Prostate gland (tissue), 2 donors: ENCODE data around the gene SLC10A3. TPM values are rescaled to one million over a fixed set of nuclear protein-coding genes. Genes with fewer than 3 reads are reported as not detected.
"Not testable (repeated sequence)": the region's sequence is repeated elsewhere in the genome, so short reads cannot be mapped to it uniquely, and the experiment has no call there.

ENCODE experiments used
- DNase-seq: peaks from one replicate; pipeline ENCODE4 v3.0.0-alpha.2; 2019; ENCODE audit warnings: low spot score
- H3K27ac ChIP-seq, 2 donors: fragments of 200-600 bp; sonication (generic); 2 replicates each; pipeline ENCODE4 v1.5.1; 2017 to 2019
- H3K27me3 ChIP-seq: fragments of 200-600 bp; sonication (generic); replicated peaks from 2 replicates; pipeline ENCODE4 v1.5.1; 2019; ENCODE audit not compliant: insufficient read depth
- H3K36me3 ChIP-seq, 2 donors: fragments of 200-600 bp; sonication (generic); 1 replicate in 1 of 2; 2 replicates in 1 of 2; pipeline versions ENCODE4 v1.5.1 to v1.8.1; 2017 to 2019
- H3K4me1 ChIP-seq: fragments of 200-600 bp; sonication (generic); replicated peaks from 2 replicates; pipeline ENCODE4 v1.5.1; 2019
- H3K4me3 ChIP-seq, 2 donors: fragments of 200-600 bp; sonication (generic); 2 replicates each; pipeline ENCODE4 v1.5.1; 2017 to 2019
- H3K9me3 ChIP-seq: fragments of 200-600 bp; sonication (generic); 2 replicates; pipeline ENCODE4 v1.5.1; 2017
- POLR2A ChIP-seq: fragments of 450-650 bp; IDR thresholded peaks from one replicate; pipeline ENCODE4 v1.6.1; 2016; ENCODE audit warnings: antibody characterized with exemption, mild to moderate bottlenecking
- POLR2AphosphoS5 ChIP-seq: sonication (generic); formaldehyde crosslinking; IDR thresholded peaks from one replicate; pipeline ENCODE4 v1.6.1; 2017; ENCODE audit warnings: antibody characterized with exemption
- whole genome bisulfite sequencing: methylation state at CpG from one replicate; pipeline ENCODE4 v1.1.5; 2018; 5-methylcytosine and 5-hydroxymethylcytosine counted together
- intact Hi-C: fragments of 100-400 bp; cut with DNase I; formaldehyde crosslinking; loops from one replicate; pipeline ENCODE4 v1.14.2; 2022
- total RNA-seq, 2 donors: library from RNA; depleted of rRNA; stranded (reverse); fragments of >200 nt; gene quantifications; one replicate each; pipeline ENCODE4 v1.1.0, GENCODE V29; 2016
- TF ChIP-seq, protein P1 (sequence below), 4 experiments: fragments of 200-600 bp in 2 of 4; fragments of 450-650 bp in 2 of 4; sonication (generic) in 2 of 4; IDR thresholded peaks; 1 replicate in 3 of 4; 2 replicates in 1 of 4; pipeline ENCODE4 v1.5.1; 2016 to 2019; ENCODE audit warnings: antibody characterized with exemption in 4 of 4, mild to moderate bottlenecking in 2 of 4, moderate library complexity in 2 of 4

The SLC10A3 gene
- total RNA-seq, 2 donors from 2014 or later, result 28.0 to 45.6 TPM

DNA sequence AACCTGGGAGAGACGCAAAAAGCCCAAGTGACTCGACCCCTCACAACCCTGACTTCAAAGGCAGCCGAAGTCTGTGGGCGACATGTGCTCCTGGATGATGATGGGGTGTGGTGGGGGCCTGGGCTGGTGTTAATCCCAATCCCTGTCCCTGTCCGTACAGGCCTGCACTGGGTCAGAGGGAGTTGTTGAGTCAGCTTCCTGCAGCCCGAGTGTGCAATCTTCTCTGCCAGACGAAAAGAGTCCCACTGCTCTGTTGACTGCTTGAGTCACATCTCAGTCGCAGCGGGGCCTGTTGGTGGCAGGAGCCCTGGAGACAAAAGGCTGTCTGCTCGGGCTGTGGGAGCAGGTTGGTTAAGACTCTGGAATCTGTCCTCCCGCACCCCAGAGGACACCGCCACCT, 15.3 kb upstream of the SLC10A3 start:
- H3K4me3 ChIP-seq, result no peak overlapping the region
- no peaks in the 10 kb centered on the region for H3K9me3 ChIP-seq
- H3K36me3 ChIP-seq, result no peaks in the 10 kb centered on the region
- intact Hi-C loops, result no loop called here
- DNase-seq, result no peak
- TF ChIP-seq POLR2AphosphoS5, result no peak
- TF ChIP-seq, protein P1, sequence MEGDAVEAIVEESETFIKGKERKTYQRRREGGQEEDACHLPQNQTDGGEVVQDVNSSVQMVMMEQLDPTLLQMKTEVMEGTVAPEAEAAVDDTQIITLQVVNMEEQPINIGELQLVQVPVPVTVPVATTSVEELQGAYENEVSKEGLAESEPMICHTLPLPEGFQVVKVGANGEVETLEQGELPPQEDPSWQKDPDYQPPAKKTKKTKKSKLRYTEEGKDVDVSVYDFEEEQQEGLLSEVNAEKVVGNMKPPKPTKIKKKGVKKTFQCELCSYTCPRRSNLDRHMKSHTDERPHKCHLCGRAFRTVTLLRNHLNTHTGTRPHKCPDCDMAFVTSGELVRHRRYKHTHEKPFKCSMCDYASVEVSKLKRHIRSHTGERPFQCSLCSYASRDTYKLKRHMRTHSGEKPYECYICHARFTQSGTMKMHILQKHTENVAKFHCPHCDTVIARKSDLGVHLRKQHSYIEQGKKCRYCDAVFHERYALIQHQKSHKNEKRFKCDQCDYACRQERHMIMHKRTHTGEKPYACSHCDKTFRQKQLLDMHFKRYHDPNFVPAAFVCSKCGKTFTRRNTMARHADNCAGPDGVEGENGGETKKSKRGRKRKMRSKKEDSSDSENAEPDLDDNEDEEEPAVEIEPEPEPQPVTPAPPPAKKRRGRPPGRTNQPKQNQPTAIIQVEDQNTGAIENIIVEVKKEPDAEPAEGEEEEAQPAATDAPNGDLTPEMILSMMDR (IDR thresholded peaks at IDR 0.05), result no peak
- no peak for TF ChIP-seq POLR2A
- no peak overlapping the region for H3K27ac ChIP-seq
- H3K27me3 ChIP-seq, result no peaks in the 10 kb centered on the region
- 64% methylated on average over 7 of the region's 12 CpGs for WGBS
- H3K4me1 ChIP-seq, result no peaks in the 10 kb centered on the region

DNA sequence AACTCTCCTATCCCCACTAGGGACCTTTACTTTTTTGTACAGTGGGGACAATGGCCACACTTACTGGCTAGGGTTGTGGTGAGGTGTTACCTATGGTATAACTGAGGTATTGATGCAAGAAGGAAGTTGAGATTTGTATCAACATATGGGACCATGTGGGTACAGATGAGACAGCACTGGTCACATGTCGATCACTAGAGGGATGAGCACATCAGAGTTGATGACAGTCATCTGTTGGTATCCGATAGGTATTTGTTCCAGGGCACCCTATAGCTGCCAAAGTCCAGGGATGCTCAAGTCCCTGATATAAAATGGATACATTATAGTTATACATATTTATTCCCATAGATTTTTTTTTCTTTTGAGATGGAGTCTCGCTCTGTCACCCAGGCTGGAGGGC, 12.6 kb upstream of the SLC10A3 start:
- intact Hi-C loops, result no loop called here
- Histone ChIP-seq H3K27me3 (no peaks in the 10 kb centered on the region), H3K9me3 (no peaks in the 10 kb centered on the region), H3K36me3 (no peaks in the 10 kb centered on the region), H3K27ac (no peak overlapping the region), H3K4me1 (no peaks in the 10 kb centered on the region), H3K4me3 (no peak overlapping the region)
- DNase-seq, result no peak
- no peak for TF ChIP-seq POLR2AphosphoS5
- TF ChIP-seq POLR2A, result no peak
- TF ChIP-seq, protein P1 (IDR thresholded peaks at IDR 0.05), result no peak
- WGBS, result 92% methylated on average over 3 of the region's 3 CpGs

DNA sequence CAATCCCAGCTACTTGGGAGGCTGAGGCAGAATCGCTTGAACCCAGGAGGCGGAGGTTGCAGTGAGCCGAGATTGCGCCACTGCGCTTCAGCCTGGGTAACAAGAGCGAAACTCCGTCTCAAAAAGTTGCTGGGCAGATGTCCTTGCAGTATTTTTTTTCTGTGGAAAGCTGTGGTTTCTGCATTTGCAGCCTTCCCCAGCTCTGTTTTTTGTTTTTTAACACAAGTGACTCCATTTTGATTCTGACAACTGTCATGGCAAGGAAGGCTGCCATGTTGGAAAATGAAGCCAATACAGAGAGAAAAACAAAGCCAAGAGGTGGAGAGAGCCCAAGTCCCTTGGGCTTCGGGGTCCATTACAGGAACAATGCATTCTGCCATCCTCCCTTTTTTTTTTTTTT, 11.7 kb upstream of the SLC10A3 start:
- intact Hi-C loops, result no loop called here
- Histone ChIP-seq H3K27me3 (no peaks in the 10 kb centered on the region), H3K27ac (no peak overlapping the region), H3K36me3 (no peaks in the 10 kb centered on the region), H3K9me3 (no peaks in the 10 kb centered on the region), H3K4me1 (no peaks in the 10 kb centered on the region), H3K4me3 (no peak overlapping the region)
- no peak for DNase-seq
- WGBS, result 100% methylated on average over 8 of the region's 8 CpGs
- no peak for TF ChIP-seq POLR2AphosphoS5
- no peak for TF ChIP-seq POLR2A
- TF ChIP-seq, protein P1 (IDR thresholded peaks at IDR 0.05), result no peak

DNA sequence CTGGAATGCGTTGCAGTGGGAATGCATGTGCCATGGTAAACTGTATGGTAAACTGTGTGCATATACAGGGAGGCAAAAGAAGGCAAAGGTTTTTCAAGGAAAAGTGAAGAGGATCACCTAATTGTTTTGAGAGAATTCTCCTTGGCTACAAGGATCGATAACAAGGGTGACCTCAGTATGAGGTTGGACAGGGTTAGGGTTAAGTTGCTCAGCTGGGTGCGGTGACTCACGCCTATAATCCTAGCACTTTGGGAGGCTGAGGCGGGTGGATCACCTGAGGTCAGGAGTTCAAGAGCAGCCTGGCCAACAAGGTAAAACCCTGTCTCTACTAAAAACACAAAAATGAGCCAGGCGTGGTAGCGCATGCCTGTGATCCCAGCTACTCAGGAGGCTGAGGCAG, 11.0 kb upstream of the SLC10A3 start:
- intact Hi-C loops, H3K36me3 ChIP-seq, H3K27ac ChIP-seq, H3K4me3 ChIP-seq, H3K27me3 ChIP-seq, H3K9me3 ChIP-seq, H3K4me1 ChIP-seq, DNase-seq: not testable (repeated sequence)
- WGBS, result 83% methylated on average over 7 of the region's 7 CpGs

DNA sequence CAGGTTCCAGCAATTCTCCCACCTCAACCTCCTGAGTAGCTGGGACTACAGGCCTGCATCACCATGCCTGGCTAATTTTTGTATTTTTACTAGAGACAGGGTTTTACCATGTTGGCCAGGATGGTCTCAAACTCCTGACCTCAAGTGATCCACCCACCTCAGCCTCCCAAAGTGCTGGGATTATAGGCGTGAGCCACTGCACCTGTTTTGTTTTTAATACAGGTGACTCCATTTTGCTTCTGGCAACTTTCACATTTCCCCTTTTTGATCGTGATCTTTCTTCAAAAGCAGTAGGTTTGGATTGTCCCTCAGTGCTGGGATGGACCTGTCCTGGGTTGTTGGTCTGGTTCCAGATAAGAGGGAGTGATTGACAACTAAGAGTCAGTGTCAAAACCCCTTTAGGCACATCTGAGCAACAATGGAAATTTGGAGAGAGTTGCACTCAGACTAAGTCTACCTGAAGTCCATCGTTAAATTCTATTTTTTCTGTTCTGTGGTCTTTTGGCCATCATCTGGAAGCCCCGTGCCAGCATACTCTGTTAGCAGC, 6.2 kb upstream of the SLC10A3 start:
- 72% methylated on average over 4 of the region's 4 CpGs for WGBS
- intact Hi-C loops, H3K9me3 ChIP-seq: not testable (repeated sequence)

DNA sequence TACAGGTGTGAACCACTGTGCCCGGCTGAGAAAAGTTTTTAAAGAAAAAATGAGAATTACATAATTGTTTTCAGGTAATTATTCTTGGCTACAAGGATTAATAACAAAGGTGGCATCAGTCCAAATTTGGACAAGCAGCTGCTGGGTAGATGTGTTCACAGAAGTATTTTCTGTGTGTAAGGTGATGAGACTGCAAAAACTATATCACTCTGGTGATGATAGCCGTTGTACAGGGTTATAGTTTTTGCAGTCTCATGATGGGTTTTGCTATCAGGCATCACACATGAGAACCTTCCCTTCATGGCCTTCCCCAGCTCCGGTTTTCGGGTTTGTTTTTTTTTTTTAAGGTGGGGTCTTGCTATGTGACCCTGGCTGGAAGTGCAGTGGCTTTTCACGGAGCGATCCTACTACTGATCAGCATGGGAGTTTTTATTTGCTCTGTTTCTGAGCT, 5.1 kb upstream of the SLC10A3 start:
- H3K36me3 ChIP-seq, result no peaks in the 10 kb centered on the region
- TF ChIP-seq, protein P1 (IDR thresholded peaks at IDR 0.05), result no peak
- TF ChIP-seq POLR2AphosphoS5, result no peak
- intact Hi-C loops, result no loop called here
- no peak overlapping the region for H3K27ac ChIP-seq
- no peaks in the 10 kb centered on the region for H3K27me3 ChIP-seq
- no peak for DNase-seq
- no peak overlapping the region for H3K4me3 ChIP-seq
- no peaks in the 10 kb centered on the region for H3K4me1 ChIP-seq
- WGBS, result 65% methylated on average over 6 of the region's 6 CpGs
- H3K9me3 ChIP-seq, result no peaks in the 10 kb centered on the region

More for the DNA sequence above, 6.2 kb upstream of the SLC10A3 start:
- H3K27ac ChIP-seq, H3K27me3 ChIP-seq, H3K36me3 ChIP-seq, DNase-seq, H3K4me1 ChIP-seq, H3K4me3 ChIP-seq: not testable (repeated sequence)
